ENCODE measurements around the gene PDE9A. TPM values are rescaled to one million over a fixed set of nuclear protein-coding genes. Genes with fewer than 3 reads are reported as not detected.

PDE9A gene
- total RNA-seq, 1 experiment from 2014 or later, result 44.8 TPM

DNA sequence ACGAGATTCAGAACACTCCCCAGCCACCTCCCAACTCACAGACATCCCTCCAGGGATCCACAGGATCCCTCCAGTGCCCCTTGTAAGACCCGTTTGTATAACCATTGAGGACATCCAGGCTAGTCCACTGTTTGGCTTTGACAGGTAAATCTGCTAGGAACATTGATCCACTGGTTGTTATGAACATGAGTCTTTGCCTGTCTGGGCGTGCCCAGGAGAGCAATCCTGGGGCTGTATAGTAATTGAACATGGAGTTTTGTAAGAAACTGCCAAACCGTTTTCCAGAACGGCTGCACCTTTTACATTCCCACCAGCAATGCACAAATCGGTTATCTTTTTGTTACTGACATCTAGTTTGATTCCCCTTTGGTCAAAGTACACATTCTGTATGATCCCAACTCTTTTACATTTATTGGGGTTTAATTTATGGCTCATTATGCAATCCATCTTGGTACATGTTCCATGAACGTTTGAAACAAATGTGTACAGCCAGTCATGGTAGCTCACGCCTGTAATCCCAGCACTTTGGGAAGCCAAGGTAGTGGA is 137.2 kb downstream of the PDE9A start:
- no peak overlapping the region for H3K4me3 Mint-ChIP-seq
- H3K4me1 Mint-ChIP-seq, result peaks cover 37% of the 10 kb centered on the region
- H3K27ac Mint-ChIP-seq, result no peak overlapping the region
- H3K9me3 Mint-ChIP-seq, result peaks cover 7% of the 10 kb centered on the region
- CTCF ChIA-PET, result no interaction called here
- peaks cover 8% of the 10 kb centered on the region for H3K27me3 Mint-ChIP-seq (ENCODE audit: low read depth)
- POLR2A ChIA-PET, result no interaction called here
- no peak for ATAC-seq
- no peak for DNase-seq (ENCODE audit: low spot score)
- peaks cover 13% of the 10 kb centered on the region for H3K36me3 Mint-ChIP-seq
- TF ChIP-seq, protein P1, sequence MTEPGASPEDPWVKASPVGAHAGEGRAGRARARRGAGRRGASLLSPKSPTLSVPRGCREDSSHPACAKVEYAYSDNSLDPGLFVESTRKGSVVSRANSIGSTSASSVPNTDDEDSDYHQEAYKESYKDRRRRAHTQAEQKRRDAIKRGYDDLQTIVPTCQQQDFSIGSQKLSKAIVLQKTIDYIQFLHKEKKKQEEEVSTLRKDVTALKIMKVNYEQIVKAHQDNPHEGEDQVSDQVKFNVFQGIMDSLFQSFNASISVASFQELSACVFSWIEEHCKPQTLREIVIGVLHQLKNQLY (CRISPR knock-in tag; IDR thresholded peaks at IDR 0.05), result no peak
- TF ChIP-seq OVOL2 (CRISPR knock-in tag; IDR thresholded peaks at IDR 0.05; ENCODE audit: borderline replicate concordance) (no peak), ZNF396 (CRISPR knock-in tag; IDR thresholded peaks at IDR 0.05; ENCODE audit: borderline replicate concordance) (no peak), GTF2I (CRISPR knock-in tag; conservative IDR thresholded peaks at IDR 0.05) (no peak), KAT7 (CRISPR knock-in tag; IDR thresholded peaks at IDR 0.05; ENCODE audit: borderline replicate concordance) (no peak), FOXJ3 (CRISPR knock-in tag; IDR thresholded peaks at IDR 0.05; ENCODE audit: borderline replicate concordance) (no peak), USF2 (CRISPR knock-in tag; IDR thresholded peaks at IDR 0.05) (no peak), GRHL2 (CRISPR knock-in tag; IDR thresholded peaks at IDR 0.05; ENCODE audit: insufficient replicate concordance, severe bottlenecking) (no peak), ZNF219 (CRISPR knock-in tag; IDR thresholded peaks at IDR 0.05; ENCODE audit: borderline replicate concordance) (no peak), IRF2 (CRISPR knock-in tag; IDR thresholded peaks at IDR 0.05; ENCODE audit: borderline replicate concordance, low read depth) (no peak), TCF7 (CRISPR knock-in tag; IDR thresholded peaks at IDR 0.05; ENCODE audit: low read depth) (no peak), NR2C2 (CRISPR knock-in tag; IDR thresholded peaks at IDR 0.05) (no peak), ATF6 (CRISPR knock-in tag; IDR thresholded peaks at IDR 0.05) (no peak), ETV6 (CRISPR knock-in tag; IDR thresholded peaks at IDR 0.05) (no peak), ATF2 (CRISPR knock-in tag; IDR thresholded peaks at IDR 0.05; ENCODE audit: borderline replicate concordance, low read depth) (no peak), ESRRA (CRISPR knock-in tag; IDR thresholded peaks at IDR 0.05; ENCODE audit: borderline replicate concordance) (no peak), ZNF121 (CRISPR knock-in tag; IDR thresholded peaks at IDR 0.05) (no peak), FOXP1 (CRISPR knock-in tag; IDR thresholded peaks at IDR 0.05; ENCODE audit: borderline replicate concordance) (no peak), SMAD4 (CRISPR knock-in tag; IDR thresholded peaks at IDR 0.05) (no peak)
- TF ChIP-seq, protein P2, sequence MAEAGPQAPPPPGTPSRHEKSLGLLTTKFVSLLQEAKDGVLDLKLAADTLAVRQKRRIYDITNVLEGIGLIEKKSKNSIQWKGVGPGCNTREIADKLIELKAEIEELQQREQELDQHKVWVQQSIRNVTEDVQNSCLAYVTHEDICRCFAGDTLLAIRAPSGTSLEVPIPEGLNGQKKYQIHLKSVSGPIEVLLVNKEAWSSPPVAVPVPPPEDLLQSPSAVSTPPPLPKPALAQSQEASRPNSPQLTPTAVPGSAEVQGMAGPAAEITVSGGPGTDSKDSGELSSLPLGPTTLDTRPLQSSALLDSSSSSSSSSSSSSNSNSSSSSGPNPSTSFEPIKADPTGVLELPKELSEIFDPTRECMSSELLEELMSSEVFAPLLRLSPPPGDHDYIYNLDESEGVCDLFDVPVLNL (CRISPR knock-in tag; IDR thresholded peaks at IDR 0.05; ENCODE audit: borderline replicate concordance, low read depth), result no peak

DNA sequence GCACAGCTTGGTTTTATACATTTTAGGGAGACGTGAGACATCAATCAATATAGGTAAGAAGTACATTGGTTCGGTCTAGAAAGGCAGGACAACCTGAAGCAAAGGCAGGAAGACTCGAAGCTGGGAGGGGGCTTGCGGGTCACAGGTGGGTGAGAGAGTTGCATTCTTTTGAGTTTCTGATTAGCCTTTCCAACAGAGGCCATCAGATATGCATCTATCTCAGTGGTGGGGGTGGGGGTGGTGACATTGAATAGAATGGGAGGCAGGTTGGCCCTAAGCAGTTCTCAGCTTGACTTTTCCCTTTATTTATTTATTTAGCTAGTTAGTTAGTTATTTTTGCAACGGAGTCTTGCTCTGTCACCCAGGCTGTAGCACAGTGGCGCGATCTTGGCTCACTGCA is 140.4 kb downstream of the PDE9A start:
- Mint-ChIP-seq H3K4me1 (peaks cover 58% of the 10 kb centered on the region), H3K27ac (peak overlapping the region; percentile 76), H3K27me3 (ENCODE audit: low read depth) (no peaks in the 10 kb centered on the region; the same call in 1 of the 2 replicates), H3K36me3 (peaks cover 8% of the 10 kb centered on the region), H3K9me3 (no peaks in the 10 kb centered on the region), H3K4me3 (peak overlapping the region; percentile 19)
- ATAC-seq, result peak; percentile 52
- no peak for DNase-seq (ENCODE audit: low spot score)
- ChIA-PET CTCF (interaction anchor here (1.0 kb wide), 1 partner anchor 200 kb away, joined by 6 read pairs; no protein-coding TSS in a partner anchor), POLR2A (interaction anchor here (0.6 kb wide), 1 partner anchor 18 kb away, joined by 3 read pairs; no protein-coding TSS in a partner anchor)
- TF ChIP-seq PRRX2 (CRISPR knock-in tag; IDR thresholded peaks at IDR 0.05) (no peak), ZNF219 (CRISPR knock-in tag; IDR thresholded peaks at IDR 0.05; ENCODE audit: borderline replicate concordance) (no peak), TCF7 (CRISPR knock-in tag; IDR thresholded peaks at IDR 0.05; ENCODE audit: low read depth) (no peak), HMGXB4 (CRISPR knock-in tag; IDR thresholded peaks at IDR 0.05) (no peak), ZNF121 (CRISPR knock-in tag; IDR thresholded peaks at IDR 0.05) (no peak), ZNF671 (CRISPR knock-in tag; IDR thresholded peaks at IDR 0.05) (no peak)
- TF ChIP-seq, protein P3, sequence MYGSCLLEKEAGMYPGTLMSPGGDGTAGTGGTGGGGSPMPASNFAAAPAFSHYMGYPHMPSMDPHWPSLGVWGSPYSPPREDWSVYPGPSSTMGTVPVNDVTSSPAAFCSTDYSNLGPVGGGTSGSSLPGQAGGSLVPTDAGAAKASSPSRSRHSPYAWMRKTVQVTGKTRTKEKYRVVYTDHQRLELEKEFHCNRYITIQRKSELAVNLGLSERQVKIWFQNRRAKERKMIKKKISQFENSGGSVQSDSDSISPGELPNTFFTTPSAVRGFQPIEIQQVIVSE (CRISPR knock-in tag; IDR thresholded peaks at IDR 0.05; ENCODE audit: borderline replicate concordance), result no peak
- TF ChIP-seq, protein P4, sequence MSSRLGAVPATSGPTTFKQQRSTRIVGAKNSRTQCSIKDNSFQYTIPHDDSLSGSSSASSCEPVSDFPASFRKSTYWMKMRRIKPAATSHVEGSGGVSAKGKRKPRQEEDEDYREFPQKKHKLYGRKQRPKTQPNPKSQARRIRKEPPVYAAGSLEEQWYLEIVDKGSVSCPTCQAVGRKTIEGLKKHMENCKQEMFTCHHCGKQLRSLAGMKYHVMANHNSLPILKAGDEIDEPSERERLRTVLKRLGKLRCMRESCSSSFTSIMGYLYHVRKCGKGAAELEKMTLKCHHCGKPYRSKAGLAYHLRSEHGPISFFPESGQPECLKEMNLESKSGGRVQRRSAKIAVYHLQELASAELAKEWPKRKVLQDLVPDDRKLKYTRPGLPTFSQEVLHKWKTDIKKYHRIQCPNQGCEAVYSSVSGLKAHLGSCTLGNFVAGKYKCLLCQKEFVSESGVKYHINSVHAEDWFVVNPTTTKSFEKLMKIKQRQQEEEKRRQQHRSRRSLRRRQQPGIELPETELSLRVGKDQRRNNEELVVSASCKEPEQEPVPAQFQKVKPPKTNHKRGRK (CRISPR knock-in tag; IDR thresholded peaks at IDR 0.05; ENCODE audit: borderline replicate concordance), result no peak

All from WTC11 (cell line).